ENCODE results near the gene ZGLP1.

ZGLP1 gene

GRCh38 chr19:10289836-10290356, 19.7 kb downstream of the ZGLP1 start, which contains the start of gene ICAM5:
Gene ICAM5, plus strand, starts transcription at chr19:10289952. Its CDS starts 92 bp downstream, at chr19:10290044.
- no peak for TF ChIP-seq ELF4 (IDR thresholded peaks at IDR 0.05)
- no peak for TF ChIP-seq SUZ12 (IDR thresholded peaks at IDR 0.05)
- no peak for TF ChIP-seq FOXA1 (IDR thresholded peaks at IDR 0.05)
- TF ChIP-seq FOXM1 (IDR thresholded peaks at IDR 0.05; ENCODE audit: borderline replicate concordance) = no peak
- CTCF ChIA-PET = interaction anchor here (0.7 to 1.8 kb wide), 9 partner anchors 10 to 128 kb away, joined by 3 to 9 read pairs (median 4); no protein-coding TSS in a partner anchor
- POLR2A ChIA-PET = interaction anchor here (0.6 to 4.3 kb wide), 14 partner anchors 9 to 312 kb away, joined by 3 to 41 read pairs (median 5); partner anchors contain the start of genes DNMT1, FDX2, ICAM1 and RAVER1
- DNase-seq (ENCODE audit: extremely low spot score) = peak; percentile 44

GRCh38 chr19:10289167-10289835, 20.3 kb downstream of the ZGLP1 start:
- POLR2A ChIA-PET = interaction anchor here (0.6 to 4.3 kb wide), 14 partner anchors 9 to 313 kb away, joined by 3 to 41 read pairs (median 5); partner anchors contain the start of genes DNMT1, FDX2, ICAM1 and RAVER1

GRCh38 chr19:10288662-10289166, 20.9 kb downstream of the ZGLP1 start:
- TF ChIP-seq TARDBP (IDR thresholded peaks at IDR 0.05) (0 out of 2 replicates have a peak, but pooled peaks have one; percentile 37), PKNOX1 (IDR thresholded peaks at IDR 0.05) (no peak), HDGF (IDR thresholded peaks at IDR 0.05; ENCODE audit: borderline replicate concordance) (no peak), BHLHE40 (IDR thresholded peaks at IDR 0.05; ENCODE audit: borderline replicate concordance) (no peak)
- CTCF ChIA-PET = interaction anchor here (0.6 to 1.8 kb wide), 6 partner anchors 18 to 283 kb away, joined by 3 to 6 read pairs (median 4); no protein-coding TSS in a partner anchor
- no peak for DNase-seq (ENCODE audit: extremely low spot score)
- POLR2A ChIA-PET = interaction anchor here (1.0 to 4.3 kb wide), 11 partner anchors 9 to 94 kb away, joined by 3 to 41 read pairs (median 7); partner anchors contain the start of genes DNMT1, FDX2, ICAM1 and RAVER1

More at GRCh38 chr19:10289167-10289835, 20.3 kb downstream of the ZGLP1 start:
- DNase-seq (ENCODE audit: extremely low spot score) = peak; percentile 70
- TF ChIP-seq LEF1 (IDR thresholded peaks at IDR 0.05; ENCODE audit: borderline replicate concordance) = no peak
- peak; percentile 94 for TF ChIP-seq L3MBTL2 (conservative IDR thresholded peaks at IDR 0.05)
- CTCF ChIA-PET = interaction anchor here (0.6 to 1.8 kb wide), 12 partner anchors 10 to 283 kb away, joined by 3 to 9 read pairs (median 4); no protein-coding TSS in a partner anchor

- ChIA-PET POLR2A (interaction anchor here (0.6 to 4.3 kb wide), 3 partner anchors 18 to 93 kb away, joined by 3 to 41 read pairs (median 4); partner anchors contain the start of genes RAVER1 and TYK2), CTCF (interaction anchor here (0.8 to 1.1 kb wide), 2 partner anchors 28 to 102 kb away, joined by 3 to 4 read pairs; no protein-coding TSS in a partner anchor)
- TF ChIP-seq CTBP1 (IDR thresholded peaks at IDR 0.05; ENCODE audit: borderline replicate concordance) = no peak
- no peak for TF ChIP-seq NFRKB (IDR thresholded peaks at IDR 0.05)
- no peak for TF ChIP-seq ARNT (IDR thresholded peaks at IDR 0.05)
- TF ChIP-seq BHLHE40 (IDR thresholded peaks at IDR 0.05; ENCODE audit: borderline replicate concordance) = no peak
- TF ChIP-seq TARDBP (IDR thresholded peaks at IDR 0.05) = no peak
- TF ChIP-seq FOXK2 (IDR thresholded peaks at IDR 0.05) = no peak
- TF ChIP-seq HDGF (IDR thresholded peaks at IDR 0.05; ENCODE audit: borderline replicate concordance) = no peak
- no peak for TF ChIP-seq SUZ12 (IDR thresholded peaks at IDR 0.05)
- no peak for TF ChIP-seq ZNF384 (IDR thresholded peaks at IDR 0.05)
- DNase-seq (ENCODE audit: extremely low spot score) = peak; percentile 34
These were observed 22.5 kb downstream of the ZGLP1 start, which contains the start of gene ICAM4 for GRCh38 chr19:10286803-10287737. Gene ICAM4, plus strand, starts transcription at chr19:10286955. Its CDS starts 58 bp downstream, at chr19:10287013.

GRCh38 chr19:10285393-10285792, 24.2 kb downstream of the ZGLP1 start:
- ChIA-PET CTCF (no interaction called here), POLR2A (interaction anchor here (2.3 kb wide), 1 partner anchor 95 kb away, joined by 7 read pairs; the partner anchor contains the start of gene TYK2)
- DNase-seq (ENCODE audit: extremely low spot score) = no peak
- TF ChIP-seq ELF4 (IDR thresholded peaks at IDR 0.05) = no peak
- TF ChIP-seq TARDBP (IDR thresholded peaks at IDR 0.05) = no peak
- TF ChIP-seq SUZ12 (IDR thresholded peaks at IDR 0.05) = no peak
- no peak for TF ChIP-seq NFRKB (IDR thresholded peaks at IDR 0.05)
- no peak for TF ChIP-seq FOXK2 (IDR thresholded peaks at IDR 0.05)
- no peak for TF ChIP-seq HDGF (IDR thresholded peaks at IDR 0.05; ENCODE audit: borderline replicate concordance)
- TF ChIP-seq FOXM1 (IDR thresholded peaks at IDR 0.05; ENCODE audit: borderline replicate concordance) = no peak
- TF ChIP-seq ARNT (IDR thresholded peaks at IDR 0.05) = no peak
- no peak for TF ChIP-seq LEF1 (IDR thresholded peaks at IDR 0.05; ENCODE audit: borderline replicate concordance)
- TF ChIP-seq PKNOX1 (IDR thresholded peaks at IDR 0.05) = no peak
- no peak for TF ChIP-seq L3MBTL2 (conservative IDR thresholded peaks at IDR 0.05)
- TF ChIP-seq SP1 (IDR thresholded peaks at IDR 0.05) = no peak
- TF ChIP-seq ZNF384 (IDR thresholded peaks at IDR 0.05) = no peak
- no peak for TF ChIP-seq CTBP1 (IDR thresholded peaks at IDR 0.05; ENCODE audit: borderline replicate concordance)
- no peak for TF ChIP-seq BHLHE40 (IDR thresholded peaks at IDR 0.05; ENCODE audit: borderline replicate concordance)
- TF ChIP-seq FOXA1 (IDR thresholded peaks at IDR 0.05) = no peak

- no peak for TF ChIP-seq CTBP1 (IDR thresholded peaks at IDR 0.05; ENCODE audit: borderline replicate concordance)
- TF ChIP-seq ZNF384 (IDR thresholded peaks at IDR 0.05) = no peak
- TF ChIP-seq FOXM1 (IDR thresholded peaks at IDR 0.05; ENCODE audit: borderline replicate concordance) = no peak
- TF ChIP-seq SUZ12 (IDR thresholded peaks at IDR 0.05) = no peak
- ChIA-PET CTCF (no interaction called here), POLR2A (interaction anchor here (2.3 kb wide), 1 partner anchor 96 kb away, joined by 7 read pairs; the partner anchor contains the start of gene TYK2)
- no peak for DNase-seq (ENCODE audit: extremely low spot score)
These were observed 24.7 kb downstream of the ZGLP1 start for GRCh38 chr19:10284960-10285278.

Data from HEK293T (cell line).